GM18868 (cell line): Measurements from ENCODE around the gene SMC1B.
"Not testable (repeated sequence)": the region's sequence is repeated elsewhere in the genome, so short reads cannot be mapped to it uniquely, and the experiment has no call there.

ENCODE experiments used
- ATAC-seq: cut with Tn5 transposase; IDR thresholded peaks from one replicate; pipeline ENCODE4 v1.9.1; 2021; ENCODE audit warnings: mild to moderate bottlenecking, moderate library complexity; ENCODE audit not compliant: unreplicated experiment

The SMC1B gene

GRCh38 chr22:45413368-45414211, at the start of gene SMC1B, which contains the start of gene RIBC2:
Gene SMC1B, minus strand, starts transcription at chr22:45413599. Its CDS starts 32 bp downstream, at chr22:45413567.
Gene RIBC2, plus strand, starts transcription at chr22:45413693. Its CDS starts 194 bp downstream, at chr22:45413887.
- no peak for ATAC-seq

GRCh38 chr22:45462034-45462655, 48.7 kb upstream of the SMC1B start:
- no peak for ATAC-seq

- ATAC-seq = no peak
Measured at GRCh38 chr22:45460288-45461109, 47.1 kb upstream of the SMC1B start.

GRCh38 chr22:45459235-45459634, 45.8 kb upstream of the SMC1B start:
- no peak for ATAC-seq

- no peak for ATAC-seq
Measured at GRCh38 chr22:45458532-45458931, 45.1 kb upstream of the SMC1B start.

GRCh38 chr22:45456811-45457210, 43.4 kb upstream of the SMC1B start:
- no peak for ATAC-seq

- ATAC-seq = no peak
Measured at GRCh38 chr22:45455621-45456020, 42.2 kb upstream of the SMC1B start.

- no peak for ATAC-seq
Measured at GRCh38 chr22:45455212-45455611, 41.8 kb upstream of the SMC1B start.

- no peak for ATAC-seq
Measured at GRCh38 chr22:45454275-45454674, 40.9 kb upstream of the SMC1B start.

GRCh38 chr22:45453764-45454163, 40.4 kb upstream of the SMC1B start:
- no peak for ATAC-seq

GRCh38 chr22:45452565-45453379, 39.4 kb upstream of the SMC1B start:
- no peak for ATAC-seq

- no peak for ATAC-seq
Measured at GRCh38 chr22:45451972-45452371, 38.6 kb upstream of the SMC1B start.

- no peak for ATAC-seq
Measured at GRCh38 chr22:45450921-45451651, 37.7 kb upstream of the SMC1B start.

- ATAC-seq = no peak
Measured at GRCh38 chr22:45450101-45450785, 36.8 kb upstream of the SMC1B start.

- ATAC-seq = not testable (repeated sequence)
Measured at GRCh38 chr22:45449442-45449841, 36.0 kb upstream of the SMC1B start.

GRCh38 chr22:45448431-45448830, 35.0 kb upstream of the SMC1B start:
- no peak for ATAC-seq

GRCh38 chr22:45447596-45447995, 34.2 kb upstream of the SMC1B start:
- not testable (repeated sequence) for ATAC-seq

- no peak for ATAC-seq
Measured at GRCh38 chr22:45446216-45446615, 32.8 kb upstream of the SMC1B start.

GRCh38 chr22:45445031-45445710, 31.8 kb upstream of the SMC1B start:
- ATAC-seq = no peak
